Neural cell (in vitro differentiated cells): ENCODE data around the gene ELMO2. TPM values are rescaled to one million over a fixed set of nuclear protein-coding genes. Genes with fewer than 3 reads are reported as not detected.

ENCODE experiments used
- H2AFZ ChIP-seq: fragments of 200-600, 300-800 bp; sonication (generic), shearing (Covaris generic); 2 replicates; pipeline ENCODE4 v1.6.0; 2014; ENCODE audit warnings: low read depth, mild to moderate bottlenecking, antibody characterized with exemption, low read length, moderate library complexity
- H3F3A ChIP-seq: fragments of 200-600 bp; shearing (Covaris generic); 2 replicates; pipeline ENCODE4 v1.6.1; 2016; ENCODE audit warnings: mild to moderate bottlenecking, moderate library complexity, mixed read lengths, antibody characterized with exemption, low read length; ENCODE audit not compliant: insufficient read depth, poor library complexity, severe bottlenecking
- H3K27ac ChIP-seq: fragments of 200-600, 300-800 bp; sonication (generic), shearing (Covaris generic); 2 replicates; pipeline ENCODE4 v1.5.1; 2014; ENCODE audit warnings: mild to moderate bottlenecking, low read length, moderate library complexity
- H3K27me3 ChIP-seq: fragments of 300-800, 200-600 bp; sonication (generic), shearing (Covaris generic); 2 replicates; pipeline ENCODE4 v1.6.0; 2014; ENCODE audit warnings: mild to moderate bottlenecking, low read depth, low read length, moderate library complexity; ENCODE audit not compliant: insufficient read depth
- H3K36me3 ChIP-seq: fragments of 300-800, 200-600 bp; sonication (generic), shearing (Covaris generic); 2 replicates; pipeline ENCODE4 v1.5.1; 2014; ENCODE audit warnings: mild to moderate bottlenecking, antibody characterized with exemption, low read length, moderate library complexity; ENCODE audit not compliant: insufficient read depth
- H3K4me2 ChIP-seq: fragments of 300-800, 200-600 bp; sonication (generic), shearing (Covaris generic); 2 replicates; pipeline ENCODE4 v1.6.0; 2014; ENCODE audit warnings: mild to moderate bottlenecking, low read length
- H3K4me3 ChIP-seq: fragments of 300-800, 200-600 bp; sonication (generic), shearing (Covaris generic); 2 replicates; pipeline ENCODE4 v1.5.1; 2014; ENCODE audit warnings: mild to moderate bottlenecking, low read length, moderate library complexity
- H3K79me2 ChIP-seq: fragments of 200-600 bp; shearing (Covaris generic); replicated peaks from 2 replicates; pipeline ENCODE4 v1.6.0; 2014; ENCODE audit warnings: mild to moderate bottlenecking, low read length, moderate library complexity; ENCODE audit not compliant: insufficient read depth
- H3K9ac ChIP-seq: fragments of 300-800, 200-600 bp; sonication (generic), shearing (Covaris generic); 2 replicates; pipeline ENCODE4 v1.6.1; 2016; ENCODE audit warnings: mild to moderate bottlenecking, low read length, mixed read lengths
- H3K9me2 ChIP-seq: fragments of 200-600 bp; shearing (Covaris generic); 2 replicates; pipeline ENCODE4 v1.6.1; 2016; ENCODE audit warnings: mild to moderate bottlenecking, low read length, mixed read lengths; ENCODE audit not compliant: insufficient read depth
- H3K9me3 ChIP-seq: fragments of 200-600, 300-800 bp; sonication (generic), shearing (Covaris generic); 2 replicates; pipeline ENCODE4 v1.6.1; 2016; ENCODE audit warnings: mild to moderate bottlenecking, mixed run types, low read length, moderate library complexity, mixed read lengths
- H4K20me1 ChIP-seq: fragments of 200-600 bp; shearing (Covaris generic); 2 replicates; pipeline ENCODE4 v1.6.1; 2016; ENCODE audit warnings: mild to moderate bottlenecking, mixed run types; ENCODE audit not compliant: insufficient read depth
- CTCF ChIP-seq: fragments of 450-650 bp; IDR thresholded peaks from 2 replicates; pipeline ENCODE4 v1.5.1; 2014; ENCODE audit warnings: antibody characterized with exemption, mild to moderate bottlenecking, moderate library complexity; ENCODE audit not compliant: poor library complexity, severe bottlenecking
- EP300 ChIP-seq: fragments of 450-650 bp; conservative IDR thresholded peaks from 2 replicates; pipeline ENCODE4 v1.6.1; 2014; ENCODE audit warnings: antibody characterized with exemption, mild to moderate bottlenecking, moderate library complexity; ENCODE audit not compliant: poor library complexity, severe bottlenecking
- EZH2 ChIP-seq: fragments of 200-600, 300-800 bp; shearing (Covaris generic), sonication (generic); IDR thresholded peaks from 2 replicates; pipeline ENCODE4 v1.6.1; 2014; ENCODE audit warnings: antibody characterized with exemption, low read length, borderline replicate concordance, mild to moderate bottlenecking; ENCODE audit not compliant: insufficient read depth, poor library complexity, severe bottlenecking
- MXI1 ChIP-seq: fragments of 450-650 bp; conservative IDR thresholded peaks from 2 replicates; pipeline ENCODE4 v1.6.1; 2014; ENCODE audit warnings: antibody characterized with exemption, mild to moderate bottlenecking; ENCODE audit not compliant: poor library complexity, severe bottlenecking
- POLR2AphosphoS5 ChIP-seq: IDR thresholded peaks from 2 replicates; pipeline ENCODE4 v1.6.1; 2012
- RAD21 ChIP-seq: fragments of 450-650 bp; conservative IDR thresholded peaks from 2 replicates; pipeline ENCODE4 v1.6.1; 2014; ENCODE audit warnings: antibody characterized with exemption, mild to moderate bottlenecking, moderate library complexity
- REST ChIP-seq: IDR thresholded peaks from 2 replicates; pipeline ENCODE4 v1.6.1; 2012; ENCODE audit warnings: borderline replicate concordance
- SMC3 ChIP-seq: fragments of 450-650 bp; conservative IDR thresholded peaks from 2 replicates; pipeline ENCODE4 v1.6.1; 2014; ENCODE audit warnings: antibody characterized with exemption, mild to moderate bottlenecking, moderate library complexity; ENCODE audit not compliant: poor library complexity
- TAF1 ChIP-seq: IDR thresholded peaks from 2 replicates; pipeline ENCODE4 v1.6.1; 2012; ENCODE audit warnings: low read depth
- polyA plus RNA-seq: library from polyadenylated mRNA; depleted of rRNA; stranded (reverse); fragments of >200 nt; gene quantifications from 2 replicates; pipeline ENCODE4 v1.2.3, GENCODE V29; 2014

The ELMO2 gene
- polyA plus RNA-seq, 1 donor from 2014 or later: 72.0 TPM

GRCh38 chr20:46371656-46372055 lies 34.8 kb downstream of the ELMO2 start:
- H3K27me3 ChIP-seq: no peaks in the 10 kb centered on the region
- no peak overlapping the region for H3K27ac ChIP-seq
- no peaks in the 10 kb centered on the region for H4K20me1 ChIP-seq
- no peak overlapping the region for H3K9ac ChIP-seq
- H3K9me3 ChIP-seq: no peaks in the 10 kb centered on the region
- H3K9me2 ChIP-seq: no peaks in the 10 kb centered on the region
- peaks cover 18% of the 10 kb centered on the region for H3K36me3 ChIP-seq
- TF ChIP-seq SMC3 (no peak), EZH2 (no peak), CTCF (no peak), EP300 (no peak), MXI1 (no peak), TAF1 (no peak), REST (no peak), RAD21 (no peak), POLR2AphosphoS5 (no peak)
- H3K4me3 ChIP-seq: no peak overlapping the region
- no peaks in the 10 kb centered on the region for H3K79me2 ChIP-seq
- no peaks in the 10 kb centered on the region for H3F3A ChIP-seq
- H3K4me2 ChIP-seq: no peak overlapping the region
- H2AFZ ChIP-seq: no peak overlapping the region

- Histone ChIP-seq H3K9me2 (no peaks in the 10 kb centered on the region), H3K79me2 (peaks cover 3% of the 10 kb centered on the region), H3K9me3 (no peaks in the 10 kb centered on the region), H3K4me3 (no peak overlapping the region), H2AFZ (no peak overlapping the region), H3K27me3 (no peaks in the 10 kb centered on the region), H3K27ac (no peak overlapping the region), H4K20me1 (no peaks in the 10 kb centered on the region), H3K4me2 (no peak overlapping the region), H3K9ac (no peak overlapping the region), H3F3A (no peaks in the 10 kb centered on the region), H3K36me3 (peaks cover 14% of the 10 kb centered on the region)
- TF ChIP-seq REST (no peak), MXI1 (no peak), POLR2AphosphoS5 (no peak), TAF1 (no peak), EP300 (no peak), SMC3 (no peak)
Observed at GRCh38 chr20:46368902-46369268, 37.5 kb downstream of the ELMO2 start.
